Measurements from ENCODE around the gene DNAJA3.

GRCh38 chr16:4443271-4443670, 17.6 kb downstream of the DNAJA3 start:
- no peak for TF ChIP-seq CTCF (IDR thresholded peaks at IDR 0.05 in 2 of 3, conservative IDR thresholded peaks at IDR 0.05 in 1 of 3; ENCODE audit: borderline replicate concordance in 1 of 3, insufficient read depth in 1 of 3, low read depth in 2 of 3, low read length in 2 of 3)
- no peak for TF ChIP-seq CBX3 (IDR thresholded peaks at IDR 0.05; ENCODE audit: low read depth)
- no peak for TF ChIP-seq POLR2A (IDR thresholded peaks at IDR 0.05; ENCODE audit: borderline replicate concordance, extremely low read depth, insufficient read depth, insufficient read length)
- TF ChIP-seq SRF (IDR thresholded peaks at IDR 0.05; ENCODE audit: low read depth), result no peak
- no peak for TF ChIP-seq SP1 (IDR thresholded peaks at IDR 0.05; ENCODE audit: low read depth)
- no peak for TF ChIP-seq POLR2AphosphoS5 (IDR thresholded peaks at IDR 0.05; ENCODE audit: low read depth, low read length)
